Activated CD4-positive, alpha-beta T cell treated with anti-CD3 and anti-CD28 coated beads for 36 hours (primary cell): ENCODE results near the gene MCC. TPM values are rescaled to one million over a fixed set of nuclear protein-coding genes. Genes with fewer than 3 reads are reported as not detected.

Source experiments
- ATAC-seq: fragments of 200-7000 bp; cut with Tn5 transposase; one replicate; pipeline ENCODE4 v1.10.0; 2021; ENCODE audit warnings: mild to moderate bottlenecking, moderate library complexity
- CTCF ChIA-PET: fragments of 350-600 bp; sonication (Branson Sonifier 250); formaldehyde crosslinking; loops from one replicate; lab custom pipeline; 2021; ENCODE audit warnings: antibody characterized with exemption; lab: Charles Lee
- POLR2A ChIA-PET: fragments of 350-600 bp; sonication (Branson Sonifier 250); formaldehyde crosslinking; loops from one replicate; lab custom pipeline; 2021; ENCODE audit warnings: antibody characterized with exemption, inconsistent platforms; lab: Charles Lee
- DNase-seq: peaks from one replicate; pipeline ENCODE4 v3.0.0-alpha.2; 2020
- H3K27ac Mint-ChIP-seq: one replicate; pipeline ENCODE4 v1.8.0; 2021; ENCODE audit warnings: mixed read lengths
- H3K27me3 Mint-ChIP-seq: one replicate; pipeline ENCODE4 v1.8.0; 2021; ENCODE audit warnings: mixed read lengths
- H3K36me3 Mint-ChIP-seq: one replicate; pipeline ENCODE4 v1.8.0; 2021; ENCODE audit warnings: low read depth, mixed read lengths
- H3K4me1 Mint-ChIP-seq: one replicate; pipeline ENCODE4 v1.8.0; 2021; ENCODE audit warnings: mixed read lengths
- H3K4me3 Mint-ChIP-seq: one replicate; pipeline ENCODE4 v1.8.0; 2021; ENCODE audit warnings: mild to moderate bottlenecking, moderate library complexity, mixed read lengths
- H3K9me3 Mint-ChIP-seq: one replicate; pipeline ENCODE4 v1.8.0; 2021; ENCODE audit warnings: low read depth, mixed read lengths
- intact Hi-C, 2 experiments: fragments of 100-400 bp; cut with DNase I in 1 of 2; cut with micrococcal nuclease in 1 of 2; formaldehyde crosslinking; loops; one replicate each; pipeline versions ENCODE4 v1.14.2 to v1.15.1; 2022 to 2024; cut with DNase I, micrococcal nuclease
- total RNA-seq, 2 experiments: library from RNA; stranded (reverse); gene quantifications; one replicate each; pipeline ENCODE4 v1.2.3, GENCODE V29; 2021

The MCC gene
- total RNA-seq, 2 experiments from 2014 or later = 1.9 to 2.4 TPM

DNA sequence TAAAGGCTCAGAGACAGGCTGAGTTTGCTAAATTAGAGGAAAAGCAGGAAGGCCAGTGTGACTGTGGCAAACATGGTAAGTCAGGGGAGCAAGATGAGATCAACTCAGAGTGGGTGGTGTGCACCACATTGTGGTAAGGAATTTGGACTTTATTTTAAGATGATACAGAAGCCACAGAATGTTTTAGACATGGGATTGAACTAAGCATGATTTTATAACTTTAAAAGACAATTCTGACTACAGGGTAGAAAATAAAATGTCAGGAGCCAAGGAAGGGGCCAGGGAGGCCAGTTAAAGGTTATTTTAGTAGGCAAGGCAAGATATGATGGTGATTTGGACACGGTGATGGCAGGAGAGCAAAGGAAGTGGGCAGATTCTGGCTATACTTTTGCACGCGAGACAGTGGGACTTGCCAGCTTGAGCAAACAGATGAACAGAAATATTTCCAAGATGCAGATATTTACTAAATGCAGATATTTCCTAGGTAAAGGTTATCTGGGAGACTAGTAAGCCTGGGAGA lies 107.4 kb downstream of the MCC start:
- Mint-ChIP-seq H3K9me3 (no peaks in the 10 kb centered on the region), H3K27ac (no peak overlapping the region), H3K36me3 (no peaks in the 10 kb centered on the region), H3K4me1 (peaks cover 31% of the 10 kb centered on the region), H3K27me3 (peaks cover 17% of the 10 kb centered on the region), H3K4me3 (no peak overlapping the region)
- no peak for DNase-seq
- CTCF ChIA-PET = interaction anchor here (1.0 to 4.6 kb wide), 3 partner anchors 10 to 130 kb away, joined by 3 to 24 read pairs (median 11); no protein-coding TSS in a partner anchor
- POLR2A ChIA-PET = no interaction called here
- no peak for ATAC-seq
- intact Hi-C loops = no loop called here

GRCh38 chr5:113379936-113380806 lies 108.1 kb downstream of the MCC start:
- Mint-ChIP-seq H3K27me3 (peaks cover 17% of the 10 kb centered on the region), H3K9me3 (no peaks in the 10 kb centered on the region), H3K27ac (no peak overlapping the region), H3K4me3 (no peak overlapping the region), H3K4me1 (peaks cover 31% of the 10 kb centered on the region), H3K36me3 (no peaks in the 10 kb centered on the region)
- CTCF ChIA-PET = interaction anchor here (0.8 to 4.6 kb wide), 13 partner anchors 10 to 384 kb away, joined by 3 to 24 read pairs (median 4); no protein-coding TSS in a partner anchor
- DNase-seq (no peak), ATAC-seq (no peak)
- POLR2A ChIA-PET = no interaction called here
- intact Hi-C loops = loop anchor here (1.0 to 10.0 kb wide), 5 partner anchors 105 to 383 kb away; partner anchors contain the start of genes MCC (in 1 of the 2) and YTHDC2 (in 1 of the 2)

GRCh38 chr5:113378959-113379541 lies 109.2 kb downstream of the MCC start:
- peaks cover 15% of the 10 kb centered on the region for H3K27me3 Mint-ChIP-seq
- peak; percentile 74 for ATAC-seq
- peaks cover 31% of the 10 kb centered on the region for H3K4me1 Mint-ChIP-seq
- ChIA-PET POLR2A (no interaction called here), CTCF (interaction anchor here (0.6 to 4.6 kb wide), 20 partner anchors 11 to 383 kb away, joined by 3 to 24 read pairs (median 4); no protein-coding TSS in a partner anchor)
- H3K36me3 Mint-ChIP-seq = no peaks in the 10 kb centered on the region
- intact Hi-C loops = loop anchor here (1.0 to 10.0 kb wide), 5 partner anchors 106 to 382 kb away; partner anchors contain the start of genes MCC (in 1 of the 2) and YTHDC2 (in 1 of the 2)
- no peak overlapping the region for H3K27ac Mint-ChIP-seq
- no peaks in the 10 kb centered on the region for H3K9me3 Mint-ChIP-seq
- peak; percentile 75 for DNase-seq
- no peak overlapping the region for H3K4me3 Mint-ChIP-seq

- intact Hi-C loops = loop anchor here in 1 of 2 experiments (2.0 to 10.0 kb wide), 2 partner anchors 106 to 382 kb away; partner anchors contain the start of gene MCC
- no peak for ATAC-seq
- Mint-ChIP-seq H3K4me3 (no peak overlapping the region), H3K27ac (no peak overlapping the region), H3K4me1 (peaks cover 31% of the 10 kb centered on the region), H3K27me3 (peaks cover 13% of the 10 kb centered on the region), H3K36me3 (no peaks in the 10 kb centered on the region), H3K9me3 (no peaks in the 10 kb centered on the region)
- no peak for DNase-seq
- CTCF ChIA-PET = interaction anchor here (0.6 to 4.6 kb wide), 8 partner anchors 12 to 338 kb away, joined by 3 to 24 read pairs (median 4); no protein-coding TSS in a partner anchor
- POLR2A ChIA-PET = no interaction called here
These were observed 109.7 kb downstream of the MCC start for GRCh38 chr5:113378514-113378913.

DNA sequence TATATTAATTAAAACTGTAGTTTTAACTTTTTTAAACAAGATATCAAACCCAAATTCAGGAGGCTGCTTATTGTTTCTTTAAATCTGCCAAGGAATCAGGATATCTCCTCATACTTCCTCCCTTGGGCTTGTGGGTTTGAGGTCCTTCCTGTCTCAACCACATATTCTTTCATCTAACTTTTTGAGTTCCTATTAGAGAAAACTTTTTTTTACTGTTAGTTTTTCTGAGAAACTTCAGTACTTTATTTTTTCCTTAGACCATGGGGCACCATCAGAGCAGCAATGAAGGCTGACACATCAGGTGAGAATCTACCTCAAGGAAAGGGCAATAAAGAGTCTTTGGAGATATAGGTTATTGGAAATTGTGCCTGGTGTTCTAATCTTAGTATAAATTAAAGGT lies 110.2 kb downstream of the MCC start:
- CTCF ChIA-PET = interaction anchor here (0.6 to 4.6 kb wide), 7 partner anchors 12 to 337 kb away, joined by 3 to 24 read pairs (median 5); no protein-coding TSS in a partner anchor
- intact Hi-C loops = loop anchor here in 1 of 2 experiments (2.0 to 10.0 kb wide), 2 partner anchors 107 to 381 kb away; partner anchors contain the start of gene MCC
- Mint-ChIP-seq H3K27ac (no peak overlapping the region), H3K4me3 (no peak overlapping the region), H3K27me3 (peaks cover 11% of the 10 kb centered on the region), H3K36me3 (no peaks in the 10 kb centered on the region), H3K9me3 (no peaks in the 10 kb centered on the region), H3K4me1 (peaks cover 31% of the 10 kb centered on the region)
- ATAC-seq (no peak), DNase-seq (no peak)
- POLR2A ChIA-PET = no interaction called here

DNA sequence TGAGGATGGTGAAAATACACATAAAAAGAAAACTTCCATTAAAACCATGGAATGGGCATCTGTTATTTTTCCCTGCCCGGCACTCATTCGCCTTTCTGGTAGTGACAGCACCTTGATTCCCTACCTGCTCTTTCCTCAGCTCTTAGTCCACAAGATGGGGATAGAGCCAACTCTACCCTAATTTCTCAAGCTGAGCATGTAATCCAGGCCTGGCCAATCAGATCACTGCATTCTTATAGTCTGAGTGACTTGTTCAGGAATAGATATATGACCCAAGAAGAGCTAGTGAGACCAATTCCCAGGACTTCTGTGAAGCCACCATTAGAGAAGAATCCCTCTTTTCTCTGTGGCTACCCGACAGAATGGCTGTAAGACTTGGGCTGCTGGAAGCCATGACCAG lies 111.6 kb downstream of the MCC start:
- H3K4me3 Mint-ChIP-seq = no peak overlapping the region
- ChIA-PET CTCF (interaction anchor here (0.5 to 2.0 kb wide), 7 partner anchors 10 to 380 kb away, joined by 3 to 7 read pairs (median 4); no protein-coding TSS in a partner anchor), POLR2A (no interaction called here)
- no peaks in the 10 kb centered on the region for H3K9me3 Mint-ChIP-seq
- no peaks in the 10 kb centered on the region for H3K36me3 Mint-ChIP-seq
- peaks cover 31% of the 10 kb centered on the region for H3K4me1 Mint-ChIP-seq
- H3K27ac Mint-ChIP-seq = no peak overlapping the region
- ATAC-seq = no peak
- intact Hi-C loops = loop anchor here in 1 of 2 experiments (10.0 kb wide), 1 partner anchor 108 kb away; the partner anchor contains the start of gene MCC
- DNase-seq = no peak
- H3K27me3 Mint-ChIP-seq = peaks cover 7% of the 10 kb centered on the region

- H3K27ac Mint-ChIP-seq = no peak overlapping the region
- H3K9me3 Mint-ChIP-seq = no peaks in the 10 kb centered on the region
- no peak overlapping the region for H3K4me3 Mint-ChIP-seq
- H3K4me1 Mint-ChIP-seq = peaks cover 27% of the 10 kb centered on the region
- intact Hi-C loops = loop anchor here in 1 of 2 experiments (10.0 kb wide), 1 partner anchor 109 kb away; the partner anchor contains the start of gene MCC
- no peak for DNase-seq
- no peak for ATAC-seq
- POLR2A ChIA-PET = no interaction called here
- CTCF ChIA-PET = interaction anchor here (1.0 to 2.0 kb wide), 4 partner anchors 9 to 379 kb away, joined by 3 to 7 read pairs (median 4); no protein-coding TSS in a partner anchor
- peaks cover 5% of the 10 kb centered on the region for H3K27me3 Mint-ChIP-seq
- H3K36me3 Mint-ChIP-seq = no peaks in the 10 kb centered on the region
These were observed 112.7 kb downstream of the MCC start for GRCh38 chr5:113375480-113376060.

DNA sequence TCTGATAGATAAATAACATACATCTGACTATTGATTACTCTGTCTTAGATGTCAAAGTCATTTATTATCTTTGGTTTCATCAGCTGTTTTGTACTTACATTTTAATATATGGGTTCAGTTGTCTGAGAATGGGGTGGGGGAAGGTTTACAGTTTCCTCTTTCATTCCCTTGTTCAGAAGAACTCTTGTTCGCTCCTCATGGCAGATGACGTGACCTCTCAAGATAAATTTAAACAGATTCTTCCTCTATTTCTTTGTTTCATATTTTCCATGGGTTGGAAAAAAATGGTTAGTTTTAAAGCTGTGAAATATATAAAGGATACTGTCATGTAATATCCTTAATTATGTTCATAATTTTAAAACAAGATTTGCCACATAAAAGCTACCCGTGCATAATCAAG lies 114.8 kb downstream of the MCC start:
- no peak overlapping the region for H3K27ac Mint-ChIP-seq
- CTCF ChIA-PET = interaction anchor here (0.6 kb wide), 2 partner anchors 22 to 53 kb away, joined by 3 read pairs; no protein-coding TSS in a partner anchor
- H3K4me1 Mint-ChIP-seq = peaks cover 13% of the 10 kb centered on the region
- H3K9me3 Mint-ChIP-seq = no peaks in the 10 kb centered on the region
- intact Hi-C loops = loop anchor here in 1 of 2 experiments (10.0 kb wide), 1 partner anchor 111 kb away; the partner anchor contains the start of gene MCC
- H3K27me3 Mint-ChIP-seq = no peaks in the 10 kb centered on the region
- no peak for ATAC-seq
- no peaks in the 10 kb centered on the region for H3K36me3 Mint-ChIP-seq
- POLR2A ChIA-PET = no interaction called here
- no peak overlapping the region for H3K4me3 Mint-ChIP-seq
- DNase-seq = no peak

- Mint-ChIP-seq H3K4me3 (no peak overlapping the region), H3K9me3 (no peaks in the 10 kb centered on the region), H3K4me1 (peaks cover 2% of the 10 kb centered on the region), H3K27me3 (no peaks in the 10 kb centered on the region), H3K36me3 (no peaks in the 10 kb centered on the region), H3K27ac (no peak overlapping the region)
- no peak for ATAC-seq
- intact Hi-C loops = loop anchor here in 1 of 2 experiments (10.0 kb wide), 1 partner anchor 113 kb away; the partner anchor contains the start of gene MCC
- no peak for DNase-seq
- POLR2A ChIA-PET = no interaction called here
- CTCF ChIA-PET = interaction anchor here (0.7 kb wide), 1 partner anchor 60 kb away, joined by 3 read pairs; no protein-coding TSS in a partner anchor
These were observed 116.5 kb downstream of the MCC start for GRCh38 chr5:113371721-113372196.

DNA sequence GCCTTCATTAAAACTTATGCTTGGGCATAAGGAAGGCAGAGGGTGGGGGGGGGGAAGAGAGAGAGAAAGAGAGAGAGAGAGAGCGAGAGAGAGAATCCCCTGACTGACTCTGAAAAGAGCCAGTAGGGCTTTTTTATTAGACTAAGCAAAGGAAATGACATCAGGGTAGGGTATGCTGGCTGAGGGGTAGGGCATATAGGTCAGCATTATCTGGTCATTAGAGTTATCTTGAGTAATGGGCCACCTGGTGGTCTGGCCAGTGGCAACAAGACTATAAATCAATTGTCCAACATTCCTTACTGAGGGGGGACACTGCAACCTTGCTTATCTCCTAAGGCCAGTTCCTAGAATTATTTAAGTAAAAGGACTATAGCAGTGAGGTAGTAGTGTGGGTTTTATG lies 120.7 kb downstream of the MCC start:
- Mint-ChIP-seq H3K36me3 (peaks cover 2% of the 10 kb centered on the region), H3K4me1 (no peaks in the 10 kb centered on the region), H3K9me3 (peaks cover 10% of the 10 kb centered on the region), H3K27ac (no peak overlapping the region), H3K4me3 (no peak overlapping the region), H3K27me3 (no peaks in the 10 kb centered on the region)
- no peak for DNase-seq
- no peak for ATAC-seq
- ChIA-PET POLR2A (no interaction called here), CTCF (no interaction called here)
- intact Hi-C loops = no loop called here
